Measurements from ENCODE around the gene DDX41.

GRCh38 chr5:177557041-177557647, 40.4 kb upstream of the DDX41 start:
- TF ChIP-seq CTCF (IDR thresholded peaks at IDR 0.05; ENCODE audit: extremely low read depth in 1 of 2, insufficient read depth in 1 of 2, low read depth in 1 of 2, low read length in 2 of 2), result no peak
- no peak for TF ChIP-seq JUN (IDR thresholded peaks at IDR 0.05; ENCODE audit: borderline replicate concordance, insufficient read depth, insufficient read length, low read depth)
- TF ChIP-seq POLR2A (IDR thresholded peaks at IDR 0.05; ENCODE audit: low read depth, low read length), result no peak
- TF ChIP-seq MAX (IDR thresholded peaks at IDR 0.05; ENCODE audit: insufficient read depth, insufficient read length), result no peak

Measured in endothelial cell of umbilical vein (primary cell).